Esophagus muscularis mucosa (tissue), 4 donors: ENCODE data around the gene ZMYND12. TPM values are rescaled to one million over a fixed set of nuclear protein-coding genes. Genes with fewer than 3 reads are reported as not detected.

Source experiments
- DNase-seq: peaks from one replicate; pipeline ENCODE4 v3.0.0-alpha.2; 2017; ENCODE audit errors: extremely low spot score
- H3K27ac ChIP-seq, 4 donors: fragments of 200-600 bp; sonication (generic); replicated peaks in 1 of 4; 1 replicate in 3 of 4; 2 replicates in 1 of 4; pipeline ENCODE4 v1.5.1; 2016 to 2019; ENCODE audit warnings: mild to moderate bottlenecking in 1 of 4
- H3K27me3 ChIP-seq, 4 donors: fragments of 200-600 bp; sonication (generic); one replicate each; pipeline versions ENCODE4 v1.5.1 to v1.6.0; 2016 to 2019
- H3K36me3 ChIP-seq, 4 donors: fragments of 200-600 bp; sonication (generic); one replicate each; pipeline ENCODE4 v1.5.1; 2016 to 2019
- H3K4me1 ChIP-seq, 4 donors: fragments of 200-600 bp; sonication (generic); one replicate each; pipeline ENCODE4 v1.5.1; 2016 to 2019
- H3K4me3 ChIP-seq, 4 donors: fragments of 200-600 bp; sonication (generic); 1 replicate in 2 of 4; 2 replicates in 2 of 4; pipeline ENCODE4 v1.5.1; 2016 to 2019; ENCODE audit warnings: mild to moderate bottlenecking in 4 of 4, moderate library complexity in 1 of 4
- H3K9me3 ChIP-seq, 4 donors: fragments of 200-600 bp; sonication (generic); 1 replicate in 3 of 4; 2 replicates in 1 of 4; pipeline ENCODE4 v1.5.1; 2016 to 2019
- CTCF ChIP-seq, 3 experiments: fragments of 200-600 bp in 2 of 3; fragments of 450-650 bp in 1 of 3; sonication (generic) in 2 of 3; IDR thresholded peaks; one replicate each; pipeline ENCODE4 v1.5.1; 2017 to 2019; ENCODE audit warnings: antibody characterized with exemption in 3 of 3, mild to moderate bottlenecking in 2 of 3, moderate library complexity in 1 of 3
- EP300 ChIP-seq: sonication (generic); formaldehyde crosslinking; IDR thresholded peaks from one replicate; pipeline ENCODE4 v1.6.1; 2017; ENCODE audit warnings: antibody characterized with exemption
- POLR2A ChIP-seq: fragments of 450-650 bp; IDR thresholded peaks from one replicate; pipeline ENCODE4 v1.6.1; 2017; ENCODE audit warnings: antibody characterized with exemption, moderate library complexity, mild to moderate bottlenecking, low read depth
- POLR2AphosphoS5 ChIP-seq, 2 donors: sonication (generic); formaldehyde crosslinking; IDR thresholded peaks; one replicate each; pipeline ENCODE4 v1.6.1; 2017; ENCODE audit warnings: antibody characterized with exemption in 2 of 2
- WGBS: methylation state at CpG from one replicate; pipeline ENCODE4 v1.1.5; 2018; 5-methylcytosine and 5-hydroxymethylcytosine counted together
- intact Hi-C: fragments of 100-400 bp; cut with DNase I; formaldehyde crosslinking; loops from one replicate; pipeline ENCODE4 v1.15.1; 2023
- total RNA-seq, 4 donors: library from RNA; depleted of rRNA; stranded (reverse); fragments of >200 nt; gene quantifications; one replicate each; pipeline versions ENCODE4 v1.1.0 to v1.2.1, GENCODE V29; 2016

ZMYND12 gene
- total RNA-seq, 4 donors from 2014 or later: 0.23 to 1.7 (median 0.78) TPM; not detected in 1

- intact Hi-C loops: no loop called here
- no peak for DNase-seq
- Histone ChIP-seq H3K9me3 (no peaks in the 10 kb centered on the region), H3K27me3 (no peaks in the 10 kb centered on the region), H3K36me3 (peaks cover 0 to 11% (median 2%) of the 10 kb centered on the region in 4 donors), H3K27ac (no peak overlapping the region), H3K4me1 (no peaks in the 10 kb centered on the region), H3K4me3 (no peak overlapping the region)
- no peak for TF ChIP-seq EP300
- TF ChIP-seq POLR2AphosphoS5 (IDR thresholded peaks at IDR 0.05): no peak
- TF ChIP-seq CTCF (IDR thresholded peaks at IDR 0.05): no peak
- no peak for TF ChIP-seq POLR2A
- WGBS: 88% methylated on average over 4 of the region's 4 CpGs
Observed at GRCh38 chr1:42476605-42477004, 20.8 kb upstream of the ZMYND12 start.

GRCh38 chr1:42469727-42470126, 13.9 kb upstream of the ZMYND12 start:
- Histone ChIP-seq H3K4me1 (no peaks in the 10 kb centered on the region), H3K4me3 (no peak overlapping the region)
- WGBS: 98% methylated on average over 2 of the region's 2 CpGs

GRCh38 chr1:42466030-42466429, 10.2 kb upstream of the ZMYND12 start:
- Histone ChIP-seq H3K4me3 (no peak overlapping the region), H3K9me3 (no peaks in the 10 kb centered on the region), H3K36me3 (peaks cover 0 to 3% (median 0%) of the 10 kb centered on the region in 4 donors), H3K27ac (no peak overlapping the region), H3K4me1 (peaks cover 13 to 20% (median 17%) of the 10 kb centered on the region in 4 donors), H3K27me3 (no peaks in the 10 kb centered on the region)
- no peak for DNase-seq
- TF ChIP-seq EP300: no peak
- no peak for TF ChIP-seq POLR2A
- TF ChIP-seq POLR2AphosphoS5 (IDR thresholded peaks at IDR 0.05): no peak
- no peak for TF ChIP-seq CTCF (IDR thresholded peaks at IDR 0.05)
- intact Hi-C loops: loop anchor here (10.0 kb wide), 1 partner anchor 219 kb away; the partner anchor contains the start of gene YBX1
- WGBS: 91% methylated on average over 2 of the region's 2 CpGs

More at GRCh38 chr1:42469727-42470126, 13.9 kb upstream of the ZMYND12 start:
- H3K27me3 ChIP-seq: no peaks in the 10 kb centered on the region
- no peak overlapping the region for H3K27ac ChIP-seq
- intact Hi-C loops: loop anchor here (10.0 kb wide), 1 partner anchor 215 kb away; the partner anchor contains the start of gene YBX1
- no peak for DNase-seq
- no peaks in the 10 kb centered on the region for H3K9me3 ChIP-seq
- no peaks in the 10 kb centered on the region for H3K36me3 ChIP-seq
- TF ChIP-seq CTCF (IDR thresholded peaks at IDR 0.05) (no peak), POLR2AphosphoS5 (IDR thresholded peaks at IDR 0.05) (no peak), EP300 (no peak), POLR2A (no peak)

- H3K4me1 ChIP-seq: peaks cover 13 to 20% (median 17%) of the 10 kb centered on the region in 4 donors
- peak overlapping the region in 1 of 4 donors; percentile 69 for H3K27ac ChIP-seq
- TF ChIP-seq POLR2A: no peak
- TF ChIP-seq EP300: no peak
- no peak for TF ChIP-seq POLR2AphosphoS5 (IDR thresholded peaks at IDR 0.05)
- TF ChIP-seq CTCF (IDR thresholded peaks at IDR 0.05): no peak
- H3K4me3 ChIP-seq: peak overlapping the region; percentile 68 to 82 (median 78)
- intact Hi-C loops: loop anchor here (10.0 kb wide), 1 partner anchor 221 kb away; the partner anchor contains the start of gene YBX1
- WGBS: 62% methylated on average over 3 of the region's 3 CpGs
- H3K9me3 ChIP-seq: no peaks in the 10 kb centered on the region
- no peaks in the 10 kb centered on the region for H3K27me3 ChIP-seq
- H3K36me3 ChIP-seq: peaks cover 0 to 21% (median 19%) of the 10 kb centered on the region in 4 donors
- no peak for DNase-seq
Observed at GRCh38 chr1:42463921-42464320, 8.1 kb upstream of the ZMYND12 start.
